Amniotic stem cell (primary cell): ENCODE data around the gene VASH2.

Experiments
- DNase-seq: peaks from one replicate; lab custom pipeline; 2025; lab: John Stamatoyannopoulos, UW

Gene VASH2

DNA sequence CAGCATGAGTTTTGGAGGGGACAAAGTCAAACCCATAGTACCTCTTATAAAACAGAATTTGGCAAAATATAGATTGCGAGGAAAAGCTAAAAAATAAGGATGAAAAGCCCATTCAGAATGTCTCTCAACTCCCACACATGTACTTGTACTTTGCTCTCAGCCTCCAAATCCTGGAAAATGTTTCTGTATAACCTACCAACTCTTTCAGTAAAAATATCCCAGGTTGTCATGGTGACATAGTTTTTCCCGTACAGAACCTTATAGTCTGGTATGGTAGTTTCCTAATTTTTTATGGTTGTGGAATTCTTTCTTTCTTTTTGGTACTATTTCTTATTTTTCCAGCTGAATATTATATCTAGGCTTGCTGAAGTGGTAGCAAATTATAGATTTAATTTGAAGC lies 85.2 kb downstream of the VASH2 start:
- no peak for DNase-seq
